NAMALWA (cell line): ENCODE measurements around the gene PARP9.

Source experiments
- DNase-seq: peaks from one replicate; pipeline ENCODE4 v3.0.0-alpha.2; 2015; ENCODE audit warnings: low spot score

The PARP9 gene

GRCh38 chr3:122484985-122485384, 79.1 kb downstream of the PARP9 start:
- no peak for DNase-seq

GRCh38 chr3:122481390-122481789, 82.7 kb downstream of the PARP9 start:
- DNase-seq, result no peak
